ENCODE data around the gene MORN1.

Gene MORN1

GRCh38 chr1:2429780-2430591 lies 38.6 kb upstream of the MORN1 start:
- no peaks in the 10 kb centered on the region for H3K4me1 ChIP-seq (ENCODE audit: insufficient read depth, low read length, poor library complexity, severe bottlenecking)
- H3K9ac ChIP-seq (ENCODE audit: low read depth, low read length, poor library complexity, severe bottlenecking) = no peak overlapping the region
- no peak for TF ChIP-seq EZH2phosphoT487 (IDR thresholded peaks at IDR 0.05; ENCODE audit: borderline replicate concordance)
- TF ChIP-seq, protein P1, sequence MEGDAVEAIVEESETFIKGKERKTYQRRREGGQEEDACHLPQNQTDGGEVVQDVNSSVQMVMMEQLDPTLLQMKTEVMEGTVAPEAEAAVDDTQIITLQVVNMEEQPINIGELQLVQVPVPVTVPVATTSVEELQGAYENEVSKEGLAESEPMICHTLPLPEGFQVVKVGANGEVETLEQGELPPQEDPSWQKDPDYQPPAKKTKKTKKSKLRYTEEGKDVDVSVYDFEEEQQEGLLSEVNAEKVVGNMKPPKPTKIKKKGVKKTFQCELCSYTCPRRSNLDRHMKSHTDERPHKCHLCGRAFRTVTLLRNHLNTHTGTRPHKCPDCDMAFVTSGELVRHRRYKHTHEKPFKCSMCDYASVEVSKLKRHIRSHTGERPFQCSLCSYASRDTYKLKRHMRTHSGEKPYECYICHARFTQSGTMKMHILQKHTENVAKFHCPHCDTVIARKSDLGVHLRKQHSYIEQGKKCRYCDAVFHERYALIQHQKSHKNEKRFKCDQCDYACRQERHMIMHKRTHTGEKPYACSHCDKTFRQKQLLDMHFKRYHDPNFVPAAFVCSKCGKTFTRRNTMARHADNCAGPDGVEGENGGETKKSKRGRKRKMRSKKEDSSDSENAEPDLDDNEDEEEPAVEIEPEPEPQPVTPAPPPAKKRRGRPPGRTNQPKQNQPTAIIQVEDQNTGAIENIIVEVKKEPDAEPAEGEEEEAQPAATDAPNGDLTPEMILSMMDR (conservative IDR thresholded peaks at IDR 0.05; ENCODE audit: low read length) = peak; percentile 45
- H3K4me3 ChIP-seq (ENCODE audit: low read length, poor library complexity, severe bottlenecking) = no peak overlapping the region
- no peak overlapping the region for H2AFZ ChIP-seq (ENCODE audit: low read length)
- no peaks in the 10 kb centered on the region for H4K20me1 ChIP-seq (ENCODE audit: insufficient read depth, low read length, poor library complexity, severe bottlenecking)
- H3K4me2 ChIP-seq (ENCODE audit: low read depth, low read length, poor library complexity, severe bottlenecking) = no peak overlapping the region
- H3K9me3 ChIP-seq (ENCODE audit: insufficient read depth, low read depth, low read length) = peaks cover 2% of the 10 kb centered on the region; the same call in 1 of the 2 replicates
- no peaks in the 10 kb centered on the region for H3K9me2 ChIP-seq (replicated peaks; ENCODE audit: low read depth, low read length)
- no peaks in the 10 kb centered on the region for H3K79me2 ChIP-seq (ENCODE audit: insufficient read depth, low read length)
- H3F3A ChIP-seq (ENCODE audit: low read depth) = no peaks in the 10 kb centered on the region
- H3K36me3 ChIP-seq (ENCODE audit: insufficient read depth, low read length) = no peaks in the 10 kb centered on the region
- no peaks in the 10 kb centered on the region for H3K27me3 ChIP-seq (ENCODE audit: insufficient read depth, low read length, poor library complexity, severe bottlenecking)

GRCh38 chr1:2428490-2428889 lies 37.1 kb upstream of the MORN1 start:
- H3K4me3 ChIP-seq (ENCODE audit: low read length, poor library complexity, severe bottlenecking) = no peak overlapping the region
- H3K9me3 ChIP-seq (ENCODE audit: insufficient read depth, low read depth, low read length) = peaks cover 2% of the 10 kb centered on the region; the same call in 1 of the 2 replicates
- no peaks in the 10 kb centered on the region for H3K27me3 ChIP-seq (ENCODE audit: insufficient read depth, low read length, poor library complexity, severe bottlenecking)
- no peak overlapping the region for H2AFZ ChIP-seq (ENCODE audit: low read length)
- no peak overlapping the region for H3K4me2 ChIP-seq (ENCODE audit: low read depth, low read length, poor library complexity, severe bottlenecking)
- TF ChIP-seq, protein P1 (conservative IDR thresholded peaks at IDR 0.05; ENCODE audit: low read length) = no peak
- no peak for TF ChIP-seq EZH2phosphoT487 (IDR thresholded peaks at IDR 0.05; ENCODE audit: borderline replicate concordance)
- H3K9ac ChIP-seq (ENCODE audit: low read depth, low read length, poor library complexity, severe bottlenecking) = no peak overlapping the region
- no peaks in the 10 kb centered on the region for H3F3A ChIP-seq (ENCODE audit: low read depth)
- no peaks in the 10 kb centered on the region for H3K9me2 ChIP-seq (replicated peaks; ENCODE audit: low read depth, low read length)
- H3K79me2 ChIP-seq (ENCODE audit: insufficient read depth, low read length) = no peaks in the 10 kb centered on the region
- no peaks in the 10 kb centered on the region for H3K4me1 ChIP-seq (ENCODE audit: insufficient read depth, low read length, poor library complexity, severe bottlenecking)
- no peaks in the 10 kb centered on the region for H3K36me3 ChIP-seq (ENCODE audit: insufficient read depth, low read length)
- H4K20me1 ChIP-seq (ENCODE audit: insufficient read depth, low read length, poor library complexity, severe bottlenecking) = no peaks in the 10 kb centered on the region

- Histone ChIP-seq H3K27me3 (ENCODE audit: insufficient read depth, low read length, poor library complexity, severe bottlenecking) (no peaks in the 10 kb centered on the region), H3K79me2 (ENCODE audit: insufficient read depth, low read length) (no peaks in the 10 kb centered on the region), H3K4me1 (ENCODE audit: insufficient read depth, low read length, poor library complexity, severe bottlenecking) (no peaks in the 10 kb centered on the region), H3F3A (ENCODE audit: low read depth) (no peaks in the 10 kb centered on the region), H3K4me3 (ENCODE audit: low read length, poor library complexity, severe bottlenecking) (no peak overlapping the region), H3K9ac (ENCODE audit: low read depth, low read length, poor library complexity, severe bottlenecking) (no peak overlapping the region), H3K36me3 (ENCODE audit: insufficient read depth, low read length) (no peaks in the 10 kb centered on the region), H2AFZ (ENCODE audit: low read length) (no peak overlapping the region), H3K9me3 (ENCODE audit: insufficient read depth, low read depth, low read length) (peaks cover 6% of the 10 kb centered on the region; the same call in 1 of the 2 replicates), H3K9me2 (replicated peaks; ENCODE audit: low read depth, low read length) (no peaks in the 10 kb centered on the region), H4K20me1 (ENCODE audit: insufficient read depth, low read length, poor library complexity, severe bottlenecking) (no peaks in the 10 kb centered on the region), H3K4me2 (ENCODE audit: low read depth, low read length, poor library complexity, severe bottlenecking) (no peak overlapping the region)
- TF ChIP-seq EZH2phosphoT487 (IDR thresholded peaks at IDR 0.05; ENCODE audit: borderline replicate concordance) = no peak
- TF ChIP-seq, protein P1 (conservative IDR thresholded peaks at IDR 0.05; ENCODE audit: low read length) = no peak
Measured at GRCh38 chr1:2427976-2428375, 36.6 kb upstream of the MORN1 start.
